HepG2 (cell line): ENCODE measurements around the gene CST3. TPM values are rescaled to one million over a fixed set of nuclear protein-coding genes. Genes with fewer than 3 reads are reported as not detected.
A peak's percentile ranks its signal among the peaks of the same experiment; 100 is the strongest.

Source experiments
- ATAC-seq: fragments of 200-7000 bp; cut with Tn5 transposase; 3 replicates; pipeline ENCODE4 v1.9.1; 2020; ENCODE audit warnings: mild to moderate bottlenecking, moderate library complexity
- BruUV-seq: library from RNA; stranded (reverse); fragments of 400-500 nt; replicated peaks from 2 replicates; lab custom pipeline; 2021; lab: Mats Ljungman, UMichigan
- CTCF ChIA-PET: fragments of 300-600 bp; formaldehyde crosslinking; extraction: SDS; loops from one replicate; lab custom pipeline; 2021; ENCODE audit warnings: low total read pairs, inconsistent platforms, low intra/inter-chr PET ratio; lab: Yijun Ruan, JAX
- POLR2A ChIA-PET: fragments of 350-600 bp; sonication (Branson Sonifier 250); formaldehyde crosslinking; loops from one replicate; lab custom pipeline; 2020; ENCODE audit warnings: antibody characterized with exemption, inconsistent platforms; lab: Yijun Ruan, JAX
- DNase-seq: peaks from one replicate; pipeline ENCODE4 v3.0.0-alpha.2; 2015; ENCODE audit warnings: low spot score
- FAIRE-seq: peaks from 3 replicates; lab custom pipeline; 2011; peaks lifted over from hg19 to GRCh38; lab: Jason Lieb, UNC
- H2AFZ ChIP-seq: one replicate; pipeline ENCODE4 v1.6.1; 2011; ENCODE audit warnings: low read length, inconsistent platforms
- H3K27ac ChIP-seq: fragments of 300-600 bp; 3 replicates; pipeline ENCODE4 v1.8.0; 2011; ENCODE audit warnings: mixed run types, mild to moderate bottlenecking, mixed read lengths, low read length, inconsistent platforms; ENCODE audit not compliant: insufficient read depth; ENCODE audit errors: extremely low read length
- H3K27me3 ChIP-seq, 2 experiments: fragments of 200-600 bp in 1 of 2; 2 replicates in 1 of 2; 3 replicates in 1 of 2; pipeline versions ENCODE4 v1.6.0 to v1.8.0; 2011; ENCODE audit warnings: low read length in 2 of 2, mild to moderate bottlenecking in 2 of 2, moderate library complexity in 2 of 2, inconsistent platforms in 1 of 2; ENCODE audit not compliant: insufficient read depth in 2 of 2, control insufficient read depth in 1 of 2
- H3K36me3 ChIP-seq, 2 experiments: fragments of 200-600 bp in 1 of 2; replicated peaks in 1 of 2; 2 replicates in 1 of 2; 3 replicates in 1 of 2; pipeline versions ENCODE4 v1.5.1 to v1.8.0; 2011; ENCODE audit warnings: low read length in 2 of 2, inconsistent platforms in 1 of 2; ENCODE audit not compliant: insufficient read depth in 2 of 2, control insufficient read depth in 1 of 2
- H3K4me1 ChIP-seq: 2 replicates; pipeline ENCODE4 v1.5.1; 2012; ENCODE audit warnings: low read length, inconsistent platforms; ENCODE audit not compliant: insufficient read depth
- H3K4me2 ChIP-seq: 2 replicates; pipeline ENCODE4 v1.6.0; 2011; ENCODE audit warnings: low read depth, low read length, inconsistent platforms
- H3K4me3 ChIP-seq, 3 experiments: fragments of 200-600 bp in 1 of 3; sonication (generic), shearing (Covaris generic) in 1 of 3; replicated peaks in 1 of 3; 2 replicates each; pipeline ENCODE4 v1.5.1; 2011 to 2016; ENCODE audit warnings: low read length in 3 of 3, inconsistent platforms in 2 of 3, low read depth in 2 of 3, mild to moderate bottlenecking in 2 of 3, control low read depth in 1 of 3, mixed read lengths in 1 of 3; ENCODE audit not compliant: insufficient read depth in 1 of 3
- H3K79me2 ChIP-seq: one replicate; pipeline ENCODE4 v1.6.1; 2011; ENCODE audit warnings: low read length, inconsistent platforms; ENCODE audit not compliant: insufficient read depth
- H3K9ac ChIP-seq: 2 replicates; pipeline ENCODE4 v1.6.0; 2011; ENCODE audit warnings: mild to moderate bottlenecking, low read depth, low read length, inconsistent platforms; ENCODE audit not compliant: insufficient read depth
- H3K9me3 ChIP-seq: 2 replicates; pipeline ENCODE4 v1.5.1; 2012; ENCODE audit warnings: mild to moderate bottlenecking, low read length
- H4K20me1 ChIP-seq: 2 replicates; pipeline ENCODE4 v1.6.0; 2011; ENCODE audit warnings: inconsistent platforms, mild to moderate bottlenecking, low read length, moderate library complexity; ENCODE audit not compliant: insufficient read depth
- DMTF1 ChIP-seq: sonication (generic); formaldehyde crosslinking; IDR thresholded peaks from 2 replicates; pipeline ENCODE4 v1.4.0; 2020; ENCODE audit warnings: mild to moderate bottlenecking, missing genetic modification reagents
- HHEX ChIP-seq: IDR thresholded peaks from 2 replicates; pipeline ENCODE4 v1.6.1; 2016; ENCODE audit warnings: control low read depth
- JARID2 ChIP-seq: sonication (generic); formaldehyde crosslinking; IDR thresholded peaks from 2 replicates; pipeline ENCODE4 v1.8.1; 2023; ENCODE audit warnings: missing genetic modification reagents, inconsistent platforms; ENCODE audit not compliant: insufficient replicate concordance
- KDM5A ChIP-seq: fragments of 200-600 bp; sonication (generic); IDR thresholded peaks from 2 replicates; pipeline ENCODE4 v1.7.0; 2018; ENCODE audit warnings: antibody characterized with exemption, mild to moderate bottlenecking, low read length, borderline replicate concordance
- REXO4 ChIP-seq: sonication (generic); formaldehyde crosslinking; IDR thresholded peaks from 2 replicates; pipeline ENCODE4 v1.8.0; 2022; ENCODE audit warnings: missing genetic modification reagents, mild to moderate bottlenecking, borderline replicate concordance
- ZFX ChIP-seq: sonication (generic); formaldehyde crosslinking; IDR thresholded peaks from 2 replicates; pipeline ENCODE4 v1.4.0; 2020; ENCODE audit warnings: mild to moderate bottlenecking, low read depth, missing genetic modification reagents, moderate library complexity
- ZNF281 ChIP-seq: sonication (generic); formaldehyde crosslinking; IDR thresholded peaks from 2 replicates; pipeline ENCODE4 v1.4.0; 2020; ENCODE audit warnings: missing genetic modification reagents, borderline replicate concordance
- ZNF33A ChIP-seq: sonication (generic); formaldehyde crosslinking; IDR thresholded peaks from 2 replicates; pipeline ENCODE4 v1.5.1; 2020; ENCODE audit warnings: missing genetic modification reagents, mild to moderate bottlenecking, moderate library complexity, borderline replicate concordance
- ZNF431 ChIP-seq: sonication (generic); formaldehyde crosslinking; IDR thresholded peaks from 2 replicates; pipeline ENCODE4 v1.9.0; 2022; ENCODE audit warnings: missing genetic modification reagents, low read depth, mild to moderate bottlenecking, borderline replicate concordance
- ZNF451 ChIP-seq: sonication (generic); formaldehyde crosslinking; IDR thresholded peaks from 2 replicates; pipeline ENCODE4 v1.5.0; 2020; ENCODE audit warnings: mild to moderate bottlenecking, missing genetic modification reagents
- ZNF468 ChIP-seq: sonication (generic); formaldehyde crosslinking; IDR thresholded peaks from 2 replicates; pipeline ENCODE4 v1.8.0; 2022; ENCODE audit warnings: mild to moderate bottlenecking, moderate library complexity, missing genetic modification reagents
- WGBS: methylation state at CpG from one replicate; pipeline ENCODE4 v1.1.6; 2017; ENCODE audit warnings: low lambda C conversion rate; 5-methylcytosine and 5-hydroxymethylcytosine counted together
- in situ Hi-C: cut with HindIII; loops from 2 replicates; pipeline ENCODE4 v1.10.0; 2017; ENCODE audit warnings: low pct_unique_long_range_greater_than_20kb; ENCODE audit not compliant: extremely low pct_ligation_motif_present
- intact Hi-C: fragments of 100-400 bp; cut with micrococcal nuclease; formaldehyde crosslinking; loops from one replicate; pipeline ENCODE4 v1.10.0; 2022; ENCODE audit not compliant: unreplicated experiment
- polyA plus RNA-seq, 8 experiments: library from polyadenylated mRNA; depleted of rRNA in 3 of 8; stranded (reverse) in 7 of 8; unstranded in 1 of 8; fragments of >200 nt; fragmentation: Illumina TruSeq in 4 of 8; extraction: Trizol in 4 of 8; gene quantifications; 2 replicates each; pipeline versions ENCODE4 v1.2.1 to v1.2.3, GENCODE V29; 2011 to 2016; ENCODE audit warnings: low read depth in 4 of 8, missing spikeins in 1 of 8, mixed read lengths in 1 of 8; ENCODE audit not compliant: insufficient read depth in 1 of 8
- total RNA-seq, 5 experiments: library from RNA; depleted of rRNA; stranded (reverse); fragments of >200 nt; fragmentation: Illumina TruSeq; extraction: Trizol; gene quantifications; 2 replicates each; pipeline ENCODE4 v1.2.3, GENCODE V29; 2016; ENCODE audit warnings: low read depth in 1 of 5
- TF ChIP-seq, protein P1 (sequence below): IDR thresholded peaks from 2 replicates; pipeline ENCODE4 v1.6.1; 2016; ENCODE audit warnings: low read depth, borderline replicate concordance
- TF ChIP-seq, protein P2 (sequence below): sonication (generic); formaldehyde crosslinking; conservative IDR thresholded peaks from 2 replicates; pipeline ENCODE4 v1.4.0; 2020; ENCODE audit warnings: mild to moderate bottlenecking, missing genetic modification reagents, moderate library complexity
- TF ChIP-seq, protein P3 (sequence below): sonication (generic); formaldehyde crosslinking; IDR thresholded peaks from 2 replicates; pipeline ENCODE4 v1.5.0; 2020; ENCODE audit warnings: missing genetic modification reagents

The CST3 gene
- total and polyA plus RNA-seq, 2 of the 13 experiments (the other 11 are each of a cell fraction or from before 2014, with no cell fraction given): 690 to 1,005 TPM

DNA sequence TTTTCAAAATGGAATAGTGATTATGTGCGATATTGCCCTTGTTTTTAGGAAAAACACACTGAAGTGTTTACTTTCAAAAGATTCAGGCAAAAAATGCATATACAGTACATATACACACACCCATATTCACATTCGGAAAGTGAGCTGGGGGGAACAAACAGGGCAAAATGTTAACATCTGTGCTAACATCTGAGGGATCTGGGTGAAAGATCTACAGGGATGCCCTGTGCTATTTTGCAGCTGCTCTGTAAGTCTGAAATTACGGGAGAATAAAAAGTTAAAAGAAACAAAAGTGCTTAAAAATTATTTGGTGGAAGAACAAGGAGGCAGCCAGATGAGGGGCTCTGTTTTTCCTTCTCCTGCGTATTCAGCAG lies 860 bp downstream of the CST3 start:
- intact Hi-C loops (no loop called here), in situ Hi-C loops (loop anchor here (10.0 kb wide), 1 partner anchor 1062 kb away; no protein-coding TSS in a partner anchor)
- ChIA-PET CTCF (interaction anchor here (0.9 kb wide), 1 partner anchor 31 kb away, joined by 3 read pairs; no protein-coding TSS in a partner anchor), POLR2A (interaction anchor here (0.8 to 18.0 kb wide), 16 partner anchors 8 to 287 kb away, joined by 3 to 543 read pairs (median 10); partner anchors contain the start of genes GZF1, NAPB and NXT1)
- no peak for DNase-seq
- ATAC-seq: no peak
- Histone ChIP-seq H3K4me2 (peak overlapping the region; percentile 94), H3K36me3 (peaks cover 12 to 20% of the 10 kb centered on the region in 2 experiments), H3K27ac (peak overlapping the region; percentile 91), H3K9ac (peak overlapping the region; percentile 97), H4K20me1 (peaks cover 15% of the 10 kb centered on the region; the same call in 1 of the 2 replicates), H3K4me3 (peak overlapping the region; percentile 80 to 93 (median 88)), H3K27me3 (no peaks in the 10 kb centered on the region; a peak in 1 of 5 replicates), H3K4me1 (peaks cover 89% of the 10 kb centered on the region), H3K9me3 (no peaks in the 10 kb centered on the region), H2AFZ (no peak overlapping the region), H3K79me2 (peaks cover 29% of the 10 kb centered on the region)
- FAIRE-seq: no peak
- no TSS peak for BruUV-seq
- 1% methylated on average over 4 of the region's 4 CpGs for WGBS
- TF ChIP-seq ZNF33A (no peak), DMTF1 (CRISPR knock-in tag) (no peak), ZFX (CRISPR knock-in tag) (no peak), ZNF431 (CRISPR knock-in tag) (no peak), ZNF281 (no peak), JARID2 (no peak), ZNF468 (CRISPR knock-in tag) (0 out of 2 replicates have a peak, but pooled peaks have one; percentile 10), KDM5A (no peak), ZNF451 (CRISPR knock-in tag) (no peak), HHEX (CRISPR knock-in tag) (no peak), REXO4 (no peak)
- TF ChIP-seq, protein P1, sequence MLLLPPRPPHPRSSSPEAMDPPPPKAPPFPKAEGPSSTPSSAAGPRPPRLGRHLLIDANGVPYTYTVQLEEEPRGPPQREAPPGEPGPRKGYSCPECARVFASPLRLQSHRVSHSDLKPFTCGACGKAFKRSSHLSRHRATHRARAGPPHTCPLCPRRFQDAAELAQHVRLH (CRISPR knock-in tag): 0 out of 2 replicates have a peak, but pooled peaks have one; percentile 14
- TF ChIP-seq, protein P2, sequence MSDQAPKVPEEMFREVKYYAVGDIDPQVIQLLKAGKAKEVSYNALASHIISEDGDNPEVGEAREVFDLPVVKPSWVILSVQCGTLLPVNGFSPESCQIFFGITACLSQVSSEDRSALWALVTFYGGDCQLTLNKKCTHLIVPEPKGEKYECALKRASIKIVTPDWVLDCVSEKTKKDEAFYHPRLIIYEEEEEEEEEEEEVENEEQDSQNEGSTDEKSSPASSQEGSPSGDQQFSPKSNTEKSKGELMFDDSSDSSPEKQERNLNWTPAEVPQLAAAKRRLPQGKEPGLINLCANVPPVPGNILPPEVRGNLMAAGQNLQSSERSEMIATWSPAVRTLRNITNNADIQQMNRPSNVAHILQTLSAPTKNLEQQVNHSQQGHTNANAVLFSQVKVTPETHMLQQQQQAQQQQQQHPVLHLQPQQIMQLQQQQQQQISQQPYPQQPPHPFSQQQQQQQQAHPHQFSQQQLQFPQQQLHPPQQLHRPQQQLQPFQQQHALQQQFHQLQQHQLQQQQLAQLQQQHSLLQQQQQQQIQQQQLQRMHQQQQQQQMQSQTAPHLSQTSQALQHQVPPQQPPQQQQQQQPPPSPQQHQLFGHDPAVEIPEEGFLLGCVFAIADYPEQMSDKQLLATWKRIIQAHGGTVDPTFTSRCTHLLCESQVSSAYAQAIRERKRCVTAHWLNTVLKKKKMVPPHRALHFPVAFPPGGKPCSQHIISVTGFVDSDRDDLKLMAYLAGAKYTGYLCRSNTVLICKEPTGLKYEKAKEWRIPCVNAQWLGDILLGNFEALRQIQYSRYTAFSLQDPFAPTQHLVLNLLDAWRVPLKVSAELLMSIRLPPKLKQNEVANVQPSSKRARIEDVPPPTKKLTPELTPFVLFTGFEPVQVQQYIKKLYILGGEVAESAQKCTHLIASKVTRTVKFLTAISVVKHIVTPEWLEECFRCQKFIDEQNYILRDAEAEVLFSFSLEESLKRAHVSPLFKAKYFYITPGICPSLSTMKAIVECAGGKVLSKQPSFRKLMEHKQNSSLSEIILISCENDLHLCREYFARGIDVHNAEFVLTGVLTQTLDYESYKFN (CRISPR knock-in tag): no peak
- TF ChIP-seq, protein P3, sequence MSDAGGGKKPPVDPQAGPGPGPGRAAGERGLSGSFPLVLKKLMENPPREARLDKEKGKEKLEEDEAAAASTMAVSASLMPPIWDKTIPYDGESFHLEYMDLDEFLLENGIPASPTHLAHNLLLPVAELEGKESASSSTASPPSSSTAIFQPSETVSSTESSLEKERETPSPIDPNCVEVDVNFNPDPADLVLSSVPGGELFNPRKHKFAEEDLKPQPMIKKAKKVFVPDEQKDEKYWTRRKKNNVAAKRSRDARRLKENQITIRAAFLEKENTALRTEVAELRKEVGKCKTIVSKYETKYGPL (CRISPR knock-in tag): no peak
